C4-2B (cell line): ENCODE results near the gene CHRNE.
"Not testable (repeated sequence)": the region's sequence is repeated elsewhere in the genome, so short reads cannot be mapped to it uniquely, and the experiment has no call there.

Experiments used
- H3K27ac ChIP-seq: fragments of 450-650 bp; 2 replicates; pipeline ENCODE4 v1.5.1; 2017
- ZFX ChIP-seq: fragments of 450-650 bp; IDR thresholded peaks from 2 replicates; pipeline ENCODE4 v1.6.1; 2017
- TF ChIP-seq, protein P1 (sequence below): fragments of 450-650 bp; conservative IDR thresholded peaks from 2 replicates; pipeline ENCODE4 v1.5.1; 2017; ENCODE audit warnings: mild to moderate bottlenecking

Gene CHRNE

DNA sequence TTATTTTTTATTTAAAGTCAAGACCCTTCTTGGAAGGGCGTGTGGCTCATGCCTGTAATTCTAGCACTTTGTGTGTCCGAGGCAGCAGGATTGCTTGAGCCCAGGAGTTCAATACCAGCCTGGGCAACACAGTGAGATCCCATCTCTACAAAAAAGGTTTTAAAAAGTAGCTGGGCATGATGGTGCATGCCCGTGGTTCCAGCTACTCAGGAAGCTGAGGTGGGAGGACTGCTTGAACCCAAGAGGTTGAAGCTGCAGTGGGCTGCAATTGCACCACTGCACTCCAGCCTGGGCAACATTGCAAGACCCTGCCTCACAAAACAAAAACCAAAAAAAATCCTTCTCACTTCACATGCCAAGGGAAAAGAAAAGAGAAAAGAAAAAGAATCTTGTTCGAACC, 40.2 kb downstream of the CHRNE start:
- no peak overlapping the region for H3K27ac ChIP-seq
- TF ChIP-seq, protein P1, sequence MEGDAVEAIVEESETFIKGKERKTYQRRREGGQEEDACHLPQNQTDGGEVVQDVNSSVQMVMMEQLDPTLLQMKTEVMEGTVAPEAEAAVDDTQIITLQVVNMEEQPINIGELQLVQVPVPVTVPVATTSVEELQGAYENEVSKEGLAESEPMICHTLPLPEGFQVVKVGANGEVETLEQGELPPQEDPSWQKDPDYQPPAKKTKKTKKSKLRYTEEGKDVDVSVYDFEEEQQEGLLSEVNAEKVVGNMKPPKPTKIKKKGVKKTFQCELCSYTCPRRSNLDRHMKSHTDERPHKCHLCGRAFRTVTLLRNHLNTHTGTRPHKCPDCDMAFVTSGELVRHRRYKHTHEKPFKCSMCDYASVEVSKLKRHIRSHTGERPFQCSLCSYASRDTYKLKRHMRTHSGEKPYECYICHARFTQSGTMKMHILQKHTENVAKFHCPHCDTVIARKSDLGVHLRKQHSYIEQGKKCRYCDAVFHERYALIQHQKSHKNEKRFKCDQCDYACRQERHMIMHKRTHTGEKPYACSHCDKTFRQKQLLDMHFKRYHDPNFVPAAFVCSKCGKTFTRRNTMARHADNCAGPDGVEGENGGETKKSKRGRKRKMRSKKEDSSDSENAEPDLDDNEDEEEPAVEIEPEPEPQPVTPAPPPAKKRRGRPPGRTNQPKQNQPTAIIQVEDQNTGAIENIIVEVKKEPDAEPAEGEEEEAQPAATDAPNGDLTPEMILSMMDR, result no peak
- TF ChIP-seq ZFX, result no peak

DNA sequence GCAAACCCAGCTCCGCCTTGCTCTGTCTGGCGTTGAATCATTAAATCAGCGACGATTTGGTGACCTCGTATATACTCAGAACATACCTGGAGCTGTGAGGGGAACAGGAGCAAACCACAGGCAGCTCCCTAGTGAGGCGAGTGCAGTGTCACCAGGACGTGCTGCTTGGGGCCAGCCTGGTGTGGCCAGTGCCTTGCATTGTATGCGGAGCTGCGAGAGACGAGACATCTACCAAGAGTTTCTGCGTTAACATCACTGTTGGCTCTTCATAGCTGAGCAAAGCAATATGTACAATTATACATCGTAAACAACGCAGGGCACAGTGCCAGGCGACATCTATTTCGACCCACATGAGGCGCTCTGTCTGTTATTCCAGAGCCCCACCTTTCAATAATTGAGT, 41.8 kb downstream of the CHRNE start:
- H3K27ac ChIP-seq, result no peak overlapping the region
- no peak for TF ChIP-seq ZFX
- TF ChIP-seq, protein P1, result no peak

DNA sequence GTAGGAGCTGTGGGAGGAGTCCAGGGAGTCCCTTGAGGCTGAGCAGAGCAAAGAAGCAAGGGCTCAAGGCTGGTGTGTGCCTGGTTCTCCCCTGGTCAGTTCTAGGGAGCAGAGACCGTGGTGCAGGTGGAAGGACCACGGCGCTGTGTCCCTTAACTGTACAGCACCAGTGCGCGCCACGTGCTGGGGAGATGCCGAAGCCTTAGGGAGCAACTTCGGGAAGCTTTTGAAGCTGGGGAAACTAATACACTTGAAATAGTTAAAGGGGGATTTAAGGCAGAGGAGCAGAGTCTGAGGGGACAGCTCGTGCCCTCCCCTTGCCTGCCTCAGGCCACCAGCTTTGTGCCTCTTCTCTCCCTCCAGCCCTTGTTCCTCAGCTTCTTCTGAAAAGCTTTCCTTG, 42.2 kb downstream of the CHRNE start:
- no peak for TF ChIP-seq ZFX
- TF ChIP-seq, protein P1, result no peak
- H3K27ac ChIP-seq, result no peak overlapping the region

DNA sequence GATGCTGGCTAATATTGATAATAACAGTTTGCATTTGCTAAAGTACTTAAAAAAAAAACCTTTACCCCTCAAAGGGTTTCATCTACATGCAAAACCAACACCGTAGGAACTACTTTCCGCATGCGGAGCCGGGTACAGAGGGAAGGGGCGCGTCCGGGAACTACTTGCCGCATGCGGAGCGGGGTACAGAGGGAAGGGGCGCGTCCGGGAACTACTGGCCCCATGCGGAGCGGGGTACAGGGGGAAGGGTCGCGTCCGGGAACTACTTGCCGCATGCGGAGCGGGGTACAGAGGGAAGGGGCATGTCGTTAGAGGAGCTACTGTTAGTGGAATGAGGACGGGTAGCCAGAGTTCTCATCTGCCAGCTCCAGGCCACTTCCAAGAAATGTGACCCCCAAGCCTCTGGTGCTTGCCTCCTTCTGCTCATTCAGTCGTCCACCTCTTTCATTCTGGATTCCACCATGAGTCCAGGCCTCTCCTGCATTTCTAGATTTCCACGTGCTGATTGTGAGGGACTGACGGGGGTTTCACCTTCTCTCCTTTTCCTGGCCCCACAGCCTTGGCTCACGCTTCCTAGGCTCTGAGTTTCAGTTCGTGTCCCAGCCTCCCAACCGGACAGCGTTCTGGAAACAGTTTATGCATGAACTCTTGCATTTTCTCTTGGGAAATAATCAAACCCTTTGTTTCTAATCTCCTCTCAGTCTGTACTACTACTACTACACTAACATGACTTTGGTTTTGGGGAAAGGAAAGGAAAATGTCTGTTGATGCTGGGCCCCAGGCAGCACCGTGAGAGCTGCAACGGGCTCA, 42.9 kb downstream of the CHRNE start:
- TF ChIP-seq ZFX, result no peak
- TF ChIP-seq, protein P1, result no peak
- no peak overlapping the region for H3K27ac ChIP-seq

DNA sequence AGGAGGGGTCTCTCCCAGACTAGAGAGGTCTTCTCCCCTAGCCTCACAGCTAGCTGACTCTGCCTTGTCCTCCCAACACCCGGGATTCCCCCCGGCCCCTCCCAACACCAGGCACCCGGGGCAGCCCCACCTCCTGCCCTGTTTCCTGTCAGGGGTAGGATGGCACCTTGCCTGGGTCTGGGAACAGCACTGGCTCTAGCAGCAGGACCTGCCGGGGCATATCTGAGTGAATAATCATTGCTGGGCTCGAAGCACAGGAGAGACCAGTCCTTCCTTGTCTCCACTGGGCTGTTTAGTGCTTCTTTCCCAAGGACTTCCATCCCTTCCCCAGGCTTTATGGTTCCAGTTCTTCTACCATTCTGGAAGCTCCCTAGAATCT, 44.0 kb downstream of the CHRNE start:
- TF ChIP-seq, protein P1, result no peak
- no peak for TF ChIP-seq ZFX
- H3K27ac ChIP-seq, result no peak overlapping the region; the same call in 1 of the 2 replicates

DNA sequence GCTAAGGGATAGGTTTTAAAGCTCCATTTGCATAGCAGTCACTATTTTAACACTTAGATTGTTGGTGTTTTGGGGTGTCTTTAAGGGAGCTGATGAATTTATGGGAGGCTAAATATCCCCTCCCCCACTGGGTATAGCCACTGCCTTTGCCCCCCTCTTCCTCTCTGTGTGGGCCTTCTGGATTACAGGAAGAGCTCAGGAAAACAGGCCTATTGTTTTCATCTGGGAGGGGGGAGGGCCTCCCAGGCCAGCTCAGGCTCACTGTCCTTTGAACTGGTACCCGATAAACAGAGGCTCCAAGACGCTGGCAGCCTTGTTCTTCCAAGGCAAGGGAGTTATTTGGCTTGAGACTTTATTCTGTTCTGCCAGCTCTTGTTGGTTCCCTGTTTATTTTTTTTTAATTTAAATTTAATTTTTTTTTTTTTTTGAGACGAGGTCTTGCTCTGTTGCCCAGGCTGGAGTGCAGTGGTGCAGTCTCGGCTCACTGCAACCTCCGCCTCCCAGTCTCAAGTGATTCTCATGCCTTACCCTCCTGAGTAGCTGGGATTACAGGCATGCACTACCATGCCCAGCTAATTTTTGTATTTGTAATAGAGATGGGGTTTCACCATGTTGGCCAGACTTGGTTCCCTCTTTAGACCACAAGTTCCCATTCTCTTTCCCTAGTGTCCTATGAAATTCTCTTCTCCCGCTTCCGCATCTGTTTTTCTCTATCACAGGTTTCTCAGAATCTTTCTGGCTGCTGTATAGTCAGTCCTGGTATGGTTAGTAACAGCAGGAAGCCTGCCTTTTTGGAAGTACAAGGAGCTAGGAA, 44.6 kb downstream of the CHRNE start:
- no peak overlapping the region; the same call in 1 of the 2 replicates for H3K27ac ChIP-seq
- TF ChIP-seq, protein P1, result no peak
- TF ChIP-seq ZFX, result no peak

DNA sequence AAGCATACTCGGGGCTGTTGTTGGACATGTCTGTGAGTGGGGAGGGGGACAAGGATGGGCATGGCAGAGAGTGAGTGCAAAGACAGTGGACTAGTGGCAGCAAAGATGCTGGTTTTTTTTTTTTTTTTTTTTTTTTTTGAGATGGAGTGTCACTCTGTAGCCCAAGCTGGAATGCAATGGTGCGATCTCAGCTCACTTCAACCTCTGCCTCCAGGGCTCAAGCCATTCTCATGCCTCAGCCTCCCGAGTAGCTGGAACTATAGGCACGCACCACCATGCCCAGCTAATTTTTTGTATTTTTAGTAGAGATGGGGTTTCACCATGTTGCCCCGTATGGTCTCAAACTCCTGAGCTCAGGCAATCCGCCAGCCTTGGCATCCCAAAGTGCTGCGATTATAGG, 45.6 kb downstream of the CHRNE start:
- H3K27ac ChIP-seq, result not testable (repeated sequence)
